Measurements from ENCODE around the gene GYS2. TPM values are rescaled to one million over a fixed set of nuclear protein-coding genes. Genes with fewer than 3 reads are reported as not detected.

The GYS2 gene
- total RNA-seq, 1 donor from 2014 or later: 0.27 TPM

DNA sequence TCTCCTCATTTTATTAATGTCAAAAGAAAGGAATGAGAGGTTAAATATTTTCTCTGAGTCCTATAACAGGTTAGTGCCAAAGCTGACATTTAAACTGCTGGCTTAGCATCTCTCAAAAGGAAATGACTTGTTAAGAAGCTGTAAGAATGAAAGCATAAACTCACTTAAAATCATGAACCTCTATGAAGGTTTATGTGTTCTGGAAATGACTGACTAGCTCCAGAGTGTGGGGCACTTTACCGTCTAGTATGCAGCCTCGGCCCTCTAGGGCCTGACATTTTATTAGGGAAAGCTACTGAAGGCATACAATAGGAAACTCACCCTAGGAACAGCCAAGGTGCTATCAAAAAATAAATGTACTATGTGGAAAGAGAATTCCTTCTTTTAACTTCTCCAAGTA, 43.5 kb downstream of the GYS2 start:
- intact Hi-C loops (cut with DNase I): no loop called here
- DNase-seq (ENCODE audit: low spot score): no peak
- ATAC-seq: no peak

DNA sequence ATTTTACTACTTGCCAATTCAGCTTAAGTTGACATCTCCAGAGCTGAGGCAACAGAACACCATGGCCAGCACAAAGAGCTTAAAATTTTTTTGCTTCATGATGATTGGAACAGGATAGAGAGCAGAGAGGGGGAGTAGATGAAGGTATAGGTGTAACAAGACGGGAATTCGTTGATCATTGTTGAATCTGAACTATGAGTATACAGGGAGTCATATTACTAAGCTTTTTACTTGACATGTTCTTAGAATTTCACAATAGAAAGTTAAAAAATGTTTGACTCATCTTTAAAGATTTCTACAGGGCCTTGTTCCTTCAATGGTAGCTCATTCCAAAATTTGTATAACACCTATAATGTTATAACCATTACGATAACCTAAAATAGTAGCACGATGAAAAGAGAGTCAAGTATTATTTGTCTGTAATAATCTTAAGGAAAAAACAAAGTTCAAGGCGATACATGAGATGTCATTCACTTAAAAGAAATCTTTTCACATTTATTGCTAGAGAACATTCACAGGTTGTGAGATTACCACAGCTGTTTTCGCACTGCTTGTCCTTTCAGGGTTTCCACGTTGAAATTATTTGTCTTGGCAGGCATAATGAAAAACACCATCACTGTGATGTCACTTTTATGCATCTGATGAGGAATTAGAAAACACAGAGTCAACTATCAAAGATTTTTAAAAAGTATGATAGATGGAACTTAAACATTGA, 44.6 kb downstream of the GYS2 start:
- DNase-seq (ENCODE audit: low spot score) (no peak), ATAC-seq (peak; percentile 78)
- intact Hi-C loops (cut with DNase I): no loop called here

GRCh38 chr12:21558100-21558679, 46.5 kb downstream of the GYS2 start:
- ATAC-seq: no peak
- intact Hi-C loops (cut with DNase I): no loop called here
- DNase-seq (ENCODE audit: low spot score): no peak

- ATAC-seq: no peak
- intact Hi-C loops (cut with DNase I): no loop called here
- no peak for DNase-seq (ENCODE audit: low spot score)
Observed at GRCh38 chr12:21553329-21553675, 51.3 kb downstream of the GYS2 start.

DNA sequence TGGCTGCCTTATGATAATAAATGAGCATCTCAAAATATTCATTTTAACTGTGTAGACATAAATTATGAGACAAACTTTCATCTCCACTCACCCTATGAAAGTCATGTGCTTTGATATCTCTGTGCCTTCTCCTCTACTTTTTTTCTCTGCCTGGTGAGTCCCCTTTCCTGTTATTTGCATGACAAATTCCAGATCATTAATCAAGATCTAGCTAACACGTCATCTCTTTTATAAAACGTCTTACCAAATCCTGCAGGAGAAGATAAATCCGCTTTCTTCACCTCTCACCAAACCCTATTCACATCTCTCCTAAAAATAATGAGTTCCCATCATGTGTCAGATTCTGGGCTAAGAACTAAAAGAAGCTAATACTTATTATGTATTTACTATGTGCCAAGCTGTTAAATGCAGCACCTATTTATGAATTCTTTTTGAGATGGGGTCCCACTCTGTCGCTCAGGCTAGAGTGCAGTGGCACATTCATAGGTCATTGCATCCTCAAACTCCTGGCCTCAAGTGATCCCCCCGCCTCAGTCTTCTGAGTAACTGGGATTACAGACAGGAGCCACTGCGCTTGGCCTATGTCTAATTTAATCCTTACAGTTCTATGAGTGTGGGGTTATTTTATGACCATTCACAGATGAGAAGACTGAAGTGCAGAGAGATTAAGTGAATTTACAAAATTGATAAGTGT, 51.9 kb downstream of the GYS2 start:
- intact Hi-C loops (cut with DNase I): no loop called here
- no peak for ATAC-seq
- no peak for DNase-seq (ENCODE audit: low spot score)

GRCh38 chr12:21551841-21552465, 52.7 kb downstream of the GYS2 start:
- DNase-seq (ENCODE audit: low spot score) (no peak), ATAC-seq (peak; percentile 77)

GRCh38 chr12:21547437-21547836, 57.2 kb downstream of the GYS2 start:
- ATAC-seq (no peak), DNase-seq (ENCODE audit: low spot score) (no peak)
- intact Hi-C loops (cut with DNase I): no loop called here

More at GRCh38 chr12:21551841-21552465, 52.7 kb downstream of the GYS2 start:
- intact Hi-C loops (cut with DNase I): no loop called here

- ATAC-seq: no peak
- DNase-seq (ENCODE audit: low spot score): no peak
- intact Hi-C loops (cut with DNase I): no loop called here
Observed at GRCh38 chr12:21546716-21547115, 57.9 kb downstream of the GYS2 start.

GRCh38 chr12:21545557-21545956, 59.1 kb downstream of the GYS2 start:
- intact Hi-C loops (cut with DNase I): no loop called here
- no peak for DNase-seq (ENCODE audit: low spot score)
- no peak for ATAC-seq

- ATAC-seq: no peak
- intact Hi-C loops (cut with DNase I): no loop called here
Observed at GRCh38 chr12:21543151-21543550, 61.5 kb downstream of the GYS2 start.

DNA sequence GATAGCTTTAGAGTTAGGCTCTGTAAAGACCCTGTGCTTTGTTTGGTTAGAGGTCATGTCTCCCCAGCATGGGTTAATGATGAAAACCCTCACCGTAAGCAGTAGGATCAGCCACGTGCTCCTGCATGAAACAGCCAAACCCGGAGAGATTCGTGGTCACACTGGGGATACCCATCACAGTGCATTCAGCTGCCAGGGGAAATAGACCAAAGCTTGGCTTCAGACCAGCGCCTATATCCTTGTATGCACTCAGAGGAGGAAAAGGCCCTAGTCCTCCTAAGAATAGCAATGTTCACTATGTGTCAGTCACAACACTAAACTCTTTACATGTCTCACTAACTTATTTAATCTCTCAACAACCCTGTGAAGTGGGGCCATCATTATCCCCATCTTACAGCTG, 62.2 kb downstream of the GYS2 start:
- intact Hi-C loops (cut with DNase I): no loop called here
- ATAC-seq: no peak
- DNase-seq (ENCODE audit: low spot score): no peak

More at GRCh38 chr12:21543151-21543550, 61.5 kb downstream of the GYS2 start:
- no peak for DNase-seq (ENCODE audit: low spot score)

DNA sequence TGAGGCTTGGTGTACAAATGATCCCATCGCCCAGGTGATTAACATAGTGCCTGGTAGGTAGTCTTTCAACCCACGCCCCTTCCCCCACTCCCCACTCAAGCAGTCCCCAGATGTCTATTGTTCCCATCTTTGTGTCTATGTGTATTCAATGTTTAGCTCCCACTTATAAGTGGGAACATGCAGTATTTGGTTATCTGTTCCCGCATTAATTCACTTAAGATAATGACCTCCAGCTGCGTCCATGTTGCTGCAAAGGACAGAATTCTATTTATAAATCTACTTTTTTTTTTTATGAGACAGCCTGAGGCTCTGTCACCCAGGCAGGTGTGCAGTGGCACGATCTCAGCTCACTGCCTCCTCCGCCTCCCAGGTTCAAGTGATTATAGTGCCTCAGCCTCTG, 62.9 kb downstream of the GYS2 start:
- ATAC-seq (no peak), DNase-seq (ENCODE audit: low spot score) (no peak)
- intact Hi-C loops (cut with DNase I): no loop called here

DNA sequence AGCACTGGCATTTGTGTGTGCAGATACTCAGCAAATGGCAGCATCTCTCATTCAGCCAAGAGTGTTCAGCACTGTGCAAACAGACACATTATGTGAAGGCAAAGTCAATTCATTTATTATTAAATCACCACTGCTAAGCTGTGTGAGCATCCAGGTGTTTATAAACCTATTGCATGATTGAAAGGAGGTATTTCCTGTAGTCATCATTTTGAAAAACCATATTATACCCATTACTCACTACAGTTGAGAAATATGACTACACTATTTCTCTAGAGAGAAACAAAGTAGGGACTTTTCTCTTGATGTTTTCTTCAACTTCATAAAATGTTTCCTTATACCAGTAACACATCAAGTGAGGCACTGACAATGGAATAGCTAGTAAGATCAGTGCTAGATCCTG, 64.8 kb downstream of the GYS2 start:
- ATAC-seq (no peak), DNase-seq (ENCODE audit: low spot score) (no peak)
- intact Hi-C loops (cut with DNase I): no loop called here

GRCh38 chr12:21538061-21538653, 66.5 kb downstream of the GYS2 start:
- ATAC-seq (no peak), DNase-seq (ENCODE audit: low spot score) (no peak)
- intact Hi-C loops (cut with DNase I): no loop called here

DNA sequence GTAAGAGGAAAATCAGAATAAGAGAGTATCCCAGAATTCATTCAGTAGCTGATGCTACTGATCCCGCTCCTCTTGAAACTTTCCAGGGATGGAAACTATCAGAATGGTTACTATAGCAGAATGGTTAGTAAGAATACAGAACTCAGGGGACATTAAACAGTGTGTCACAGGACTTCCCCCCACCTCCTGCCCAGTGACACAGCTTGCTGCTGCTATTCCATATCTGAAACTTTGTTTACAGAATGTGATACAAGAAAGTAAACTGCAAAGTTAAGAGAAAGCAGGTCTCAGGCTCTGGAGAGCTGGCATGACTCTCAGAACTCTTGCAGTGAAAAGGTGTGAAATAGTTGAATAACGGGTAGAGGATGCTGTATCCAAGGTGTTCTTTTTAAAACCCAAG, 75.2 kb downstream of the GYS2 start:
- ATAC-seq (no peak), DNase-seq (ENCODE audit: low spot score) (no peak)
- intact Hi-C loops (cut with DNase I): no loop called here

GRCh38 chr12:21528953-21529352, 75.7 kb downstream of the GYS2 start:
- no peak for DNase-seq (ENCODE audit: low spot score)
- intact Hi-C loops (cut with DNase I): no loop called here
- no peak for ATAC-seq

- ATAC-seq (peak; percentile 85), DNase-seq (ENCODE audit: low spot score) (no peak)
- intact Hi-C loops (cut with DNase I): no loop called here
Observed at GRCh38 chr12:21527451-21528180, 77.0 kb downstream of the GYS2 start.

DNA sequence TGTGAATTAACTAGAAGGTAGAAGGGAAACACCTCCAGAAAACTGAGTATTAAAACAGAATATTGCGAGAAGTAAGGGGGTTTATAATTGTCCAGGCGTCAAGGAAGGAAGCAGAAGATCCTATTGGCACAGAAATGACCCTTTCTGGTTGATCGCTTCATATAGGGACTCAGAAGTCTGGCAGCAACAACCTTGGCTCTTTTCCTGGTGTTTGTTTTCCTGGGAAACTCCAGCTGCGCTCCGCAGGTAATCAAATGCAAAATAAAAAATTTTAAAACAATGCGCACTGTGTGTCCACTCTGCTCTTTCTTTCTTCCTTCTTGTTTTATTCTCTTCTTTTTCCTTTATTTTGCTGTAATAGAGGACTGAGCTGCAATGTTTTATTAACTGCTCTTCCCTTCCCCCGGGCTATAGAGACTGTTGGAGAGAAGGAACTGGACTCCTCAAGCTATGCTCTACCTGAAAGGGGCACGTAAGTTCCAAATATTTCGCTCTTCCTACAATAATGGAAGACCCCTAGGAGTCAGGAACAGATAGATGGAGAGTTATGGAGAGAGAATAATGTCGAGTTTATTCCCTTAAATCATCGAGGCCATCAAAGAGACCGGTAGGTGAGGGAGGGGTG, 77.8 kb downstream of the GYS2 start:
- DNase-seq (ENCODE audit: low spot score) (no peak), ATAC-seq (no peak)
- intact Hi-C loops (cut with DNase I): no loop called here

GRCh38 chr12:21526053-21526452, 78.6 kb downstream of the GYS2 start, which contains the start of gene SPX:
Gene SPX (plus strand): TSS chr12:21526296. CDS start chr12:21526473, 177 bp downstream.
- DNase-seq (ENCODE audit: low spot score) (no peak), ATAC-seq (no peak)
- intact Hi-C loops (cut with DNase I): no loop called here

Measured in sciatic nerve (tissue), 2 donors.